MM.1S (cell line): Measurements from ENCODE around the gene DLEC1.

ENCODE experiments used
- DNase-seq: peaks from one replicate; pipeline ENCODE4 v3.0.0-alpha.2; 2015
- H2AFZ ChIP-seq: fragments of 300-600 bp; sonication (generic); 2 replicates; pipeline ENCODE4 v1.6.0; 2016; ENCODE audit warnings: antibody characterized with exemption, low read length
- H3F3A ChIP-seq: fragments of 300-600 bp; sonication (generic); 2 replicates; pipeline ENCODE4 v1.6.1; 2016; ENCODE audit warnings: mild to moderate bottlenecking, antibody characterized with exemption, low read length, moderate library complexity, mixed read lengths; ENCODE audit not compliant: insufficient read depth
- H3K27ac ChIP-seq: fragments of 300-600 bp; sonication (generic); 2 replicates; pipeline ENCODE4 v1.5.1; 2016; ENCODE audit warnings: mild to moderate bottlenecking, low read length
- H3K27me3 ChIP-seq: fragments of 300-600 bp; sonication (generic); replicated peaks from 2 replicates; pipeline ENCODE4 v1.6.0; 2016; ENCODE audit warnings: low read length; ENCODE audit not compliant: insufficient read depth
- H3K36me3 ChIP-seq: fragments of 300-600 bp; sonication (generic); replicated peaks from 2 replicates; pipeline ENCODE4 v1.6.1; 2016; ENCODE audit warnings: mild to moderate bottlenecking, low read length, mixed read lengths; ENCODE audit not compliant: insufficient read depth
- H3K4me1 ChIP-seq: fragments of 300-600 bp; sonication (generic); 2 replicates; pipeline ENCODE4 v1.6.1; 2016; ENCODE audit warnings: low read length, mixed read lengths
- H3K4me2 ChIP-seq: fragments of 300-600 bp; sonication (generic); 2 replicates; pipeline ENCODE4 v1.6.0; 2016; ENCODE audit warnings: low read depth, low read length
- H3K4me3 ChIP-seq: fragments of 300-600 bp; sonication (generic); 2 replicates; pipeline ENCODE4 v1.5.1; 2016; ENCODE audit warnings: low read length, mixed read lengths
- H3K79me2 ChIP-seq: fragments of 300-600 bp; sonication (generic); 2 replicates; pipeline ENCODE4 v1.6.1; 2016; ENCODE audit warnings: mixed run types, low read length, mixed read lengths
- H3K9ac ChIP-seq: fragments of 300-600 bp; sonication (generic); 2 replicates; pipeline ENCODE4 v1.6.1; 2016; ENCODE audit warnings: low read length, mixed read lengths
- H3K9me2 ChIP-seq: fragments of 300-600 bp; sonication (generic); replicated peaks from 2 replicates; pipeline ENCODE4 v1.6.1; 2016; ENCODE audit warnings: mild to moderate bottlenecking, low read length, mixed read lengths; ENCODE audit not compliant: insufficient read depth
- H3K9me3 ChIP-seq: fragments of 300-600 bp; sonication (generic); replicated peaks from 2 replicates; pipeline ENCODE4 v1.6.1; 2016; ENCODE audit warnings: mild to moderate bottlenecking, low read length, mixed read lengths; ENCODE audit not compliant: insufficient read depth
- H4K20me1 ChIP-seq: fragments of 300-600 bp; sonication (generic); 2 replicates; pipeline ENCODE4 v1.6.1; 2016; ENCODE audit warnings: mild to moderate bottlenecking, low read length, moderate library complexity, mixed read lengths; ENCODE audit not compliant: insufficient read depth
- EZH2 ChIP-seq: fragments of 300-600 bp; sonication (generic); optimal IDR thresholded peaks from 2 replicates; pipeline ENCODE3; 2017; ENCODE audit warnings: low read depth, mild to moderate bottlenecking, antibody characterized with exemption, low read length, mixed read lengths
- EZH2phosphoT487 ChIP-seq: fragments of 300-600 bp; sonication (generic); IDR thresholded peaks from 2 replicates; pipeline ENCODE4 v1.6.1; 2018; ENCODE audit warnings: antibody characterized with exemption, low read length
- TF ChIP-seq, protein P1 (sequence below): fragments of 300-600 bp; sonication (generic); IDR thresholded peaks from 2 replicates; pipeline ENCODE4 v1.5.1; 2016; ENCODE audit warnings: antibody characterized with exemption, low read length, mixed read lengths

Gene DLEC1

DNA sequence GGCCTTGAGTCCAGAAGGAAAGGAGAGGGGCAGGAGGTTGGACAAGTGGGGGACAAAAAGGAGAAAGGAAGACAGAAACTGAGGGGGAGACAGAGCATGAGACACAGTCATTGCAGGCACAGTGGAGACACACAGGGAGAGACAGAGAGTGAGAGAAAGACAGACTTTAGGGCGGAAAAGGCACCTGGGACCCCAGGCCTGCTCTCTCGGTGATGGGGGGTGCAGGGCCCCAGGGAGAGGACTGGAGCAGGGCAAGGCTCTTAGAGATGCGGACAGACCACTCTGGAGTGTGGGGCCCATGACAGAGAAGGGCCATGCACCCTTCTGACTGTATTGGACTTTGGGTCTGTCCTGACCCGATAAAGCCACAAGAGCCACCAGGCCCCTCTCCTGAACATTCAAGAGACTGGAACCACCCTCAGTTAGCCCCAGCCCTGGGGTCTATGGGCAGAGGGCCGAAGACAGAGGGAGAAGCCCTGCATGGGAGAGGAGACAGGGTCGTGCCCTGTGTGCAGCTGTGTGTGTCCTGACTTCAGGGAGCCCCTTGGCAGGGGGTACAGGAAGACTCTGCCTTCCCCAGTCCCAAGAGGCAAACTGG is 22.1 kb upstream of the DLEC1 start:
- Histone ChIP-seq H2AFZ (no peak overlapping the region), H3K27ac (no peak overlapping the region), H4K20me1 (no peaks in the 10 kb centered on the region)

DNA sequence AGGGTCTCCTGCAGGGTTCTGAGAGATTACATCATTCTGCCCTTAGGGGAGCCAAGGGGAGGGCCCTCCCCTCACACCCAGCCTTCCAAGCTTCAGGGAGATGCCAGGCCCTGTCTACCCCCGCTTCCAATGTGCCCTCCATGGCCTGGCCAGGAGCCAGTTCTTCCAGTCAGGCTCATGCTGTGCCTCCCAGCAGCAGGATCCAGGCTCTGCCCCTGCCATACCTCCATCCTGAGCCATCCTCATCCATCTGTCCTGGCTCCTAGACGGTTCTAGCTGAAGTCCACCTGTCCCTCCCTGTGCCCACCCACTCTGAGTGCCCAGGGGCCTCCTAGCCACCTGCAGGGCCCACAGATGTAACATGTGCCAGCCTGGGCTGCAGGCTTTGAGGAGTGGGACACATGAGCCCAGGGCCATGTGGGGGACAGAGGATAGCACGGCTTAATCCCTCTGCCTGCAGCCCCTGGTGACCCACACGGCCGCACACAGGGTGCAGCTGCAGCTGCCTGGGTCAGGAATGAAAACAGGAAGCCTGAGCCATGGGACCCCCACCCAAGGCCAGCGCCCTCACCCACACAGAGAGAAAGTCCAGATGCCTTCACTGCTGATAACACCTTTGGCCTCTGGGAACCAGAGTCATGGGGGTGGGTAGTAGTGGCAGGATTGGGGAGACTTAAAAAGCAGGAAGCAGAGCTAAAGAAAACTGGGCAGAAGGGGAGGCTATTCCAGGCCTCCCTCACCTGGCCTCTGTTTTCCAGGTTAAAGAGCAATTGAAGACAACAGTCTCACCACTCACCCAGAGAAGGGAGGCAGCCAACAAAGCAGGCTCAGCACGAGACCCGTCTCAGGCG is 21.3 kb upstream of the DLEC1 start:
- DNase-seq = no peak
- no peaks in the 10 kb centered on the region for H3K9me3 ChIP-seq
- H3K27me3 ChIP-seq = no peaks in the 10 kb centered on the region
- no peak overlapping the region for H3K4me2 ChIP-seq
- no peaks in the 10 kb centered on the region for H3K9me2 ChIP-seq
- no peak for TF ChIP-seq EZH2
- TF ChIP-seq, protein P1, sequence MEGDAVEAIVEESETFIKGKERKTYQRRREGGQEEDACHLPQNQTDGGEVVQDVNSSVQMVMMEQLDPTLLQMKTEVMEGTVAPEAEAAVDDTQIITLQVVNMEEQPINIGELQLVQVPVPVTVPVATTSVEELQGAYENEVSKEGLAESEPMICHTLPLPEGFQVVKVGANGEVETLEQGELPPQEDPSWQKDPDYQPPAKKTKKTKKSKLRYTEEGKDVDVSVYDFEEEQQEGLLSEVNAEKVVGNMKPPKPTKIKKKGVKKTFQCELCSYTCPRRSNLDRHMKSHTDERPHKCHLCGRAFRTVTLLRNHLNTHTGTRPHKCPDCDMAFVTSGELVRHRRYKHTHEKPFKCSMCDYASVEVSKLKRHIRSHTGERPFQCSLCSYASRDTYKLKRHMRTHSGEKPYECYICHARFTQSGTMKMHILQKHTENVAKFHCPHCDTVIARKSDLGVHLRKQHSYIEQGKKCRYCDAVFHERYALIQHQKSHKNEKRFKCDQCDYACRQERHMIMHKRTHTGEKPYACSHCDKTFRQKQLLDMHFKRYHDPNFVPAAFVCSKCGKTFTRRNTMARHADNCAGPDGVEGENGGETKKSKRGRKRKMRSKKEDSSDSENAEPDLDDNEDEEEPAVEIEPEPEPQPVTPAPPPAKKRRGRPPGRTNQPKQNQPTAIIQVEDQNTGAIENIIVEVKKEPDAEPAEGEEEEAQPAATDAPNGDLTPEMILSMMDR = no peak
- TF ChIP-seq EZH2phosphoT487 = no peak
- no peak overlapping the region for H3K27ac ChIP-seq
- no peak overlapping the region for H2AFZ ChIP-seq
- H3F3A ChIP-seq = no peaks in the 10 kb centered on the region
- H4K20me1 ChIP-seq = no peaks in the 10 kb centered on the region
- no peak overlapping the region for H3K9ac ChIP-seq
- H3K79me2 ChIP-seq = no peaks in the 10 kb centered on the region
- no peak overlapping the region for H3K4me3 ChIP-seq
- H3K36me3 ChIP-seq = no peaks in the 10 kb centered on the region
- no peaks in the 10 kb centered on the region for H3K4me1 ChIP-seq

More for the DNA sequence above, 22.1 kb upstream of the DLEC1 start:
- H3K27me3 ChIP-seq = no peaks in the 10 kb centered on the region
- TF ChIP-seq EZH2 = no peak
- no peak for TF ChIP-seq EZH2phosphoT487
- TF ChIP-seq, protein P1 = no peak
- H3K4me1 ChIP-seq = no peaks in the 10 kb centered on the region
- H3K36me3 ChIP-seq = no peaks in the 10 kb centered on the region
- no peaks in the 10 kb centered on the region for H3K9me2 ChIP-seq
- no peaks in the 10 kb centered on the region for H3F3A ChIP-seq
- DNase-seq = no peak
- H3K79me2 ChIP-seq = no peaks in the 10 kb centered on the region
- H3K4me2 ChIP-seq = no peak overlapping the region
- H3K4me3 ChIP-seq = no peak overlapping the region
- H3K9ac ChIP-seq = no peak overlapping the region
- no peaks in the 10 kb centered on the region for H3K9me3 ChIP-seq

DNA sequence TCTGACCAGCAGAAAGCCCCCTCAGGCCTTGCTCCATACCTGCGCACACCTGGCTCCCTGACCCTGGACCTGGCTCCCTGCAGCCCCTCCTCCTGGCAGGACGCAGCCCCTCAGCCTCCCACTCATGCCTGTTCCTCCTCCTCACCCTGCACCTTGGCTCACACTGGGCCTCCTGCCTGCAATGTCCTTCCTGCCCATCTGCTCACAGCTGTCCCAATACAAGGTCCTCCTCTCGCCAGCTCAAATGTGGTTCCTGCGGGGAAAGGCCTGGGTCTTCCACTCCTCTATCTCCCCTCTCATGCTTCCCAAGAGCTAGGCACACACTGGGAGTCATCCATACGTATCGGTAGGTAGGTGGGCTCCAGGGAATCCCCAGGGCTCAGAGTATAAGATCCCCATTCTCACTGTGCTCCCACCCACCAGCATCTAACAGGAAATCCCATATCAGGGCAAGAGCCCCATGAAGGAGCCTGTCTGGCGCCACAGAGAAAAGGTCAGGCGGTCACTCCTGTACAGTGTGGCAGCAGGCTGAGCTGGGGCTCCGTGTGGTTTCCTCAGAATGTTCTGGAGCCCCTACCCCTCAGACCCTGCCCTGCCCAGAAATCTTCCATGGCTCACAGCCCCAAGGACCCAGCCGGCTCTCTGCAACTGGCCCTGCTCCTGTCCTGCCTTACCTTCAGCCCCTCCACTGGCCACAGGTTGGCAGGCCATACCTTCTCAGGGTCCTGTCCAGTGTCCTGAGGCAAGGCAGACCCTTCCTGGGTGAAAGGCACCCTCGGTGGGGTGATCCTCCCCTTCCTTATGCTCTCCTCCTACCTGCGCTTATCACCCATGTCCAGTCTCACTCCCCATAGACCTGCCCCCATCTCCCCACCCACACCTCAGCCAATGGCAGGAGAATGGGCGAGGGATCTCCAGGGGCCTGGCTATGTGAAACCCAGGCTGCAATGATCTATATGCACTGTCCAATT is 20.4 kb upstream of the DLEC1 start:
- H3K4me3 ChIP-seq = no peak overlapping the region
- H3K36me3 ChIP-seq = no peaks in the 10 kb centered on the region
- no peak overlapping the region for H3K9ac ChIP-seq
- H3F3A ChIP-seq = 0 out of 2 replicates have a peak, but pooled peaks cover 2% of the 10 kb centered on the region
- H3K9me2 ChIP-seq = no peaks in the 10 kb centered on the region
- no peak overlapping the region for H2AFZ ChIP-seq
- no peaks in the 10 kb centered on the region for H3K9me3 ChIP-seq
- peaks cover 2% of the 10 kb centered on the region; the same call in 1 of the 2 replicates for H3K4me1 ChIP-seq
- no peaks in the 10 kb centered on the region for H3K79me2 ChIP-seq
- TF ChIP-seq, protein P1 = no peak
- TF ChIP-seq EZH2 = no peak
- no peak for TF ChIP-seq EZH2phosphoT487
- H3K4me2 ChIP-seq = no peak overlapping the region
- no peaks in the 10 kb centered on the region for H4K20me1 ChIP-seq
- H3K27me3 ChIP-seq = no peaks in the 10 kb centered on the region
- no peak overlapping the region for H3K27ac ChIP-seq
- no peak for DNase-seq
